HG03108 (cell line): ENCODE measurements around the gene SOWAHB.

ENCODE experiments used
- ATAC-seq: cut with Tn5 transposase; IDR thresholded peaks from one replicate; pipeline ENCODE4 v1.9.1; 2021; ENCODE audit warnings: moderate library complexity; ENCODE audit not compliant: unreplicated experiment

The SOWAHB gene, protein sequence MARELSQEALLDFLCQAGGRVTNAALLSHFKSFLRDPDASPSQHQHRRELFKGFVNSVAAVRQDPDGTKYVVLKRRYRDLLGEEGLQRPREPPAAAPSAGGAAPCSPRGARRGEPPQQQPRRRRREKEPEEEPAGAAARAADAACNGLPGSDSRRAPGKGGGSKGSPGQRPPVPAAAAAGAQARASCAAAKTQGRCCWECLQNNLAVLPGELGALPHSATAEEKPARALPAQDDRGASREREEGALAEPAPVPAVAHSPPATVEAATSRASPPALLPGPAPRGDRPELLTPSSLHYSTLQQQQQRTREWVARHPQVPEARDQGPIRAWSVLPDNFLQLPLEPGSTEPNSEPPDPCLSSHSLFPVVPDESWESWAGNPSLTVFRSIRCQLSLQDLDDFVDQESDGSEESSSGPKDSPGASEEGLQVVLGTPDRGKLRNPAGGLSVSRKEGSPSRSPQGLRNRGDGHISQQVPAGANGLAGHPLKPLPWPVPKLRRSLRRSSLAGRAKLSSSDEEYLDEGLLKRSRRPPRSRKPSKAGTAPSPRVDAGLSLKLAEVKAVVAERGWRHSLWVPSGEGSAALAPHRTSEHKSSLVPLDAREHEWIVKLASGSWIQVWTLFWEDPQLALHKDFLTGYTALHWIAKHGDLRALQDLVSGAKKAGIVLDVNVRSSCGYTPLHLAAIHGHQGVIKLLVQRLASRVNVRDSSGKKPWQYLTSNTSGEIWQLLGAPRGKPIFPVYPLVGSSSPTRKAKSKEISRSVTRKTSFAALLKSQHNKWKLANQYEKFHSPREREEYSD

DNA sequence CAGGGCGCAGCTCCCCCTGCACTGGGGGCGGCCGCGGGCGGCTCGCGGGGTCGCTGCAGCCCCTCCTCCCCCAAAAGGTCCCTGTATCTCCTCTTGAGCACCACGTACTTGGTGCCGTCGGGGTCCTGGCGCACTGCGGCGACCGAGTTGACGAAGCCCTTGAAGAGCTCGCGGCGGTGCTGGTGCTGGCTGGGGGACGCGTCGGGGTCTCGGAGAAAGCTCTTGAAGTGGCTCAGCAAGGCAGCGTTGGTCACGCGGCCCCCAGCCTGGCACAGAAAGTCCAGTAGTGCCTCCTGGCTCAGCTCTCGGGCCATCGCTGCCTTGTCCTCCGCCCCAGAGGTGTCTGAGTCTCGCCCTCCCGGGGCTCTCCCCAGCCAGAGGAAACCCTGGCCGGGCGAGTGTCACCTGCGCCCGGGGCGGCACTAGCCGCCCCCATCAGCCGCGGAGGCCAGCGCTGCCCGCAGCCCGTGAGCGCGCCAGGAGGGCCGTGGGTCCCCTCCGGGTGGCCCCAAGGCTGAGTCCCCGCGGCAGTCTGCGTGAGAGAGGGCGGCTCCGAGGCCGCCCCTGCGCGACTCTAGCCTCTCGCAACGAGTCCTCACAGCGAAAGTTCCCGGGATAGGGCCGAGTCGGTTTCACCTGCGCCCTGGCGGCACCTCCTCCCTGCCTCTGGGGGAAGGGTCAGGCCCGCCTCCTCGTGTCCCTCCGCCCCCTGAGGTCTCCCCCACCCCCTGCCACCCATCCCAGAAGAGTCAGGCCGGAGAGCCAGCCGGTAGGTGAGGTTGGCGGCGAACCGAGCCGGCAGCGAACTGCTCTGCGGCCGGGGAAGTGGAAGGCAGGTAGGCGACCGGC is at the start of gene SOWAHB:
TSS of gene SOWAHB (minus strand) at position 609 of the 849 bp plus-strand sequence. CDS start at position 314, 295 bp downstream.
- no peak for ATAC-seq

DNA sequence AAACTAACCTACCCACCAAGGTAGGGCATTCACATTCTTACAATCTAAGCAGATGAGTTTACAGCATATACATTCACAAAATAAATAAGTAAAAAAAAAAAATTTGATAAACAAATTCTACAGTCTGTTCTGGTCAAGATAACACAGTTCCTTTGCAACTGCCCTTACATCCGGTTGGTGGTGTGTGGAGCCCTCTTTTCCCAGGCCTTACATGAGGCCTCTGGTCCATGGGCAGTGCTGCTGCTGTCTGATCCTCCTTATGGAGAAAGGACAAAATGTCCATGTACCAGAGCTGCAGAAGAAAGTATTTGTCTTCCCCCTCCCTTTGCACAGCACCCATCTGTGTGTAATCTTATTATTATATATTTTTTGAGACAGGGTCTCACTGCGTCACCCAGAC is 49.4 kb upstream of the SOWAHB start:
- ATAC-seq, result no peak

DNA sequence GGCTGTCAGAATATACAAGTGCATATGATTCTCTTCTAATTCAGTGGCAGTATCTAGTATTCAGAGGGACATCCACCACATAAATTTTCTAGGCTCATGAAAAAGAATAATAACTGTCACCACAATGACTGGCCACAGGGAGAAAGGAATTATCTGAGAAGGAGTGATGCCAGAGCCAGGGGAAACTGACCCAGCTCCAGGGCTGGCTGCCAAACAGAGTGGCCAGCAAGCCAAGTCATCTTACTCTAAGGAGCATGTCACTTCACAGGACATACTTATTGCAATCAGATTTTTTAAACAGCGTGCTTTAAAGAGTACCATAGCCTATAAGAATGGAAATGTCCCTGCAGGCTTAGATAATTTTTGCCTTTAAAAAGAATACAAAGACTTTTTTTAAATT is 45.8 kb upstream of the SOWAHB start:
- ATAC-seq, result no peak

DNA sequence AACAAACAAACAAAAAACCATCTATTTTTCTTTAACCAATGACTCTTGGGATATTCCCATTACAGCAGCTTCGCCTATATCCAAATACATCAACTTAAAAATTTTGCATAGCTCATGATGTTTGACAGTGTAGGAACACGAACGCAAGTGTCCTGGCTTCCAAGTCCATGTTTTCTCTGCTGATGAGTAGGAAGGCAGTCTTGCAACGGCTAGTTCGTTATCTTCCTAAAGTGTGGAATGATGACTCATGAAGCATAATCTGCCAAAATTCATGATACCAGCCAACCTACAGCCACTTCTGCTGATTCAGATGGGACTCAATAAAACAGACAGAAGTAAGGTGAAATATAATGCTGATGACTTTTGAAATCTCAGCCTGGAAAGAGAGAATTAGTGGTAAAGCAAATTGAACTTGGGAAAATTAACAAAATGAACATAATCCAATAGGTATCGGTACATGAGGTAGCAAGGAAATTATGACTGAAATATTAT is 45.2 kb upstream of the SOWAHB start:
- ATAC-seq, result no peak

DNA sequence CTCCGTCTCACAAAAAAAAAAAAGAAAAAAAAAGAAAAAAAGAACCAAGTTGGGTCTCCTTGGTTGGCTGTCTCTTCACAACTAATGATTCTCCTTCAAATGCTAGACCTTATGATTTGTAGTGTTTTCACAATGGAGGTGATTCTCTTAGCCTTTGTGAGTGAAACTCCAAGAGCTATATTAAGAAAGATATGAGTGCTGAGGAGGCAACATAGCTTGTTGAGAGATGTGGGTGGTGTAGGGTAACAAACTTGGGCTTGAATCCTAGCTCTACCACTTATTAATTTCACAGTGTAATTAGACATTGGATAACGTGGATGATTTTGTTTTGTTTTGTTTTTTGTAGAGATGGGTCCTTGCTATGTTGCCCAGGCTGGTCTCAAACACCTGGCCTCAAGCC is 41.2 kb upstream of the SOWAHB start:
- no peak for ATAC-seq

DNA sequence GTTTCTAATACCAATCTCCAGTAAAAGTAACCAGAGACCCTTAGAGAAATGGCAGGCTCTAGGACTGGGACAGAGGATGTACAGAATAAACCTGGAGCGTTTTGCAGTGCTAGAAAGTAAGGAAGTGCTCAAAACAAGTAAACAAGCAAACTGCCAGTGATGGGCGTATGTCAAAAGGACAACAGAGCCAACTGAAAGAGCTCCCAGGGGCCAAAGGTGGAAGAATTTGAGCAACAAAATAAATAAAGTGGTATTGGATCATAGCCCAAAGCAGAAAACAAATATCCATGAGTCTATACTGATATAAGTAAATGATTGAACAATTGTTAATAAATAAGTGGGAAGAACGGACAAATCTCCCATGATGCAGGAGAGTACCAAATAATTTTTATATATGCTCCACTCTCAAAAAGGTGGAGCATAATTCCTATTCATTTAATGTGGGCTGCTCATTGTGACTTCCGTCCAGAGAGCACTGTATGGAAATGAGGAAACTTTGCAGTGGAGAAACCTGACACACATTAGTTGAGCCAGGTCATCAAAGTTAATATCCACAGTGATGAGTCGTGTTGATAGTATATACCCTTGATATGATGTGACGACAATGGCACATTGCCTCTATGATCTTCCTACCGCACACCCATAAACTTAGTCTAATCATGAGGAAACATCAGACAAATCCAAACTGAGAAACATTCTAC is 33.8 kb upstream of the SOWAHB start:
- no peak for ATAC-seq

DNA sequence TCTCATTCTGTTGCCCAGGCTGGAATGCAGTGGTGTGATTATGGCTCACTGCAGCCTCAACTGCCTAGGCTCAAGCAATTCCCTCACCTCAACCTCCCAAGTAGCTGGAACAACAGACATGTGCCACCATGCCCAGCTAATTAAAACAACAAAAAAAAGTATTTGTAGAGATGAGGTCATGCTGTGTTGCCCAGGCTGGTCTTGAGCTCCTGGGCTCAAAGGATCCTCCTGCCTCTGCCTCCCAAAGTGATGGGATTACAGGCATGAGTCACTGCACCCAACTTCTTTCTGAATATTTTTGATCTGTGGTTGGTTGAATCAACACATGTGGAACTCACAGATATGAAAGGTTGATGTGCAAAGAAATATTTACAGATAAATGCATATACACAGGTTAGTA is 33.1 kb upstream of the SOWAHB start:
- no peak for ATAC-seq

DNA sequence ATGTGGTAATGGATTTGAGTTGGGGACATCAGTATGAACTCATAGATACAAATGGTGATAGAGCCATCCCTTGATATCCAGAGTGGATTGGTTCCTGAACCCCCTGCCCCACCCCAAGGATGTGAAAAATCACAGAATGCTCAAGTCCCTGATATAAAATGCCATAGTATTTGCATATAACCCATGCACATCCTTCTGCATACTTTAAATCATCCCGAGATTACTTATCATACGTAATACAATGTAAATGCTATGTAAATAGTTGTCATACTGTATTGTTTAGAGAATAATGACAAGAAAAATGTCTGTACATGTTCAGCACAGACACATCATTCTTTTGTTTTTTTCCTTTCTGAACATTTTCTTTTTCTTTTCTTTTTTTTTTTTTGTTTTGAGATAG is 32.7 kb upstream of the SOWAHB start:
- ATAC-seq, result no peak

DNA sequence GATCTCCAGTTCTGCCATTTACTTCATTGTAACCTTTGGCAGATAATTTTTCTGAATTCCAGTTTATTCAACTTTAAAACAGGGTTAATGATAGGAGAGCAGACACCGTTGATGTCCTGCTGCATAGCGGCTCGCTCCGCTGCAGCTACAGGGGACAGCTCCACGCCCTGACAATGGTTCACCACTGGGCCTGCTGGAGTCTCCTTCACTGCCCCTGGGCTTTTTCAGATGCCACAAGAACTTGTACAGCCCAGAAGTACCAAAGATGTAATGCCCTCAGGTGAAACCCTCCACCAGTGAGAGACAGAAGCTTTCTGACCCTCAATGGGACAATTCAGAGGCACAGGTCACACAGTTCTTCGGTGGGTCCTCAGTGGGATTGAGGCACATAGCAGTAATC is 28.9 kb upstream of the SOWAHB start:
- ATAC-seq, result no peak

DNA sequence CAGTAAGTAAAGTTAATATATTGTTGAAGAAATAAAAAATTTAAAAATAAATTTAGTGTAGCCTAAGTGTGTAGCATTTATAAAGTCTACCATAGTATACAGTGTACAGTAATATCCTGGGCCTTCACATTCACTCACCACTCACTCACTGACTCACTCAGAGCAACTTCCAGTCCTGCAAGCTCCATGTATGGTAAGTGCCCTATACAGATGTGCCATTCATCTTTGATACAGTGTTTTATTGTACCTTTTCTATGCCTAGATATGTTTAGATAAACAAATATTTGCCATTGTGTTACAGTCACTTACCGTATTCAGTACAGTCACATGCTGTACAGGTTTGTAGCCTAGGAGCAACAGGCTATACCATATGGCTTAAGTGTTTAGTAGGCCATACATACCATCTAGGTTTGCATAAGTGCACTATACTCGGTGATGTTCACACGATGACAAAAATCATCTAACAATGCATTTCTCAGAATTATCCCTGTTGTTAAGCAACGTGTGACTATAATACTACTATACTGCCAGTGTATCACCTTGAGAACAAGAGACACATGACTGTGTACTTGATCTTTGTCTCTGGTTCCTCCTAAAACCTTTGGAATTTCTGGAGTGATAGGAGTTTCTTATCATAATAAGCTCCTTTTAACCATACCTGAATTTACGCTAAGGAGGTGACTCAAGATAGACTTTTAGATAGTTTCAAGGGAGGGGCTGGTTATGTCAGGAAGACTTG is 25.8 kb upstream of the SOWAHB start:
- no peak for ATAC-seq

DNA sequence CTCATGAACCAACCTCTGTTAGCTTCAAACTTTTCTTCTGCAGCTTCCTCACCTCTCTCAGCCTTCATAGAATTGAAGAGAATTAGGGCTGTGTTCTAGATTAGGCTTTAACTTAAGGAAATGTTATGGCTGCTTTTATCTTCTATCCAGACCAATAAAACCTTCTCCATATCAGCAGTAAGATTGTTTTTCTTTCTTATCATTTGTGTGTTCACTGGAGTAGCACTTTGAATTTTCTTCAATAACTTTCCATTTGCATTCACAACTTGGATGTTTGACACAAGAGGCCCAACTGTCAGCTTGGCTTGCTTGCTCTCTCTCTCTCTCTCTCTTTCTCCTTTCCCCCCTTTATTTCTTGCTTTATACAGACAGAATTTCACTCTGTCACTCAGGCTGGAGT is 22.8 kb upstream of the SOWAHB start:
- ATAC-seq, result no peak

DNA sequence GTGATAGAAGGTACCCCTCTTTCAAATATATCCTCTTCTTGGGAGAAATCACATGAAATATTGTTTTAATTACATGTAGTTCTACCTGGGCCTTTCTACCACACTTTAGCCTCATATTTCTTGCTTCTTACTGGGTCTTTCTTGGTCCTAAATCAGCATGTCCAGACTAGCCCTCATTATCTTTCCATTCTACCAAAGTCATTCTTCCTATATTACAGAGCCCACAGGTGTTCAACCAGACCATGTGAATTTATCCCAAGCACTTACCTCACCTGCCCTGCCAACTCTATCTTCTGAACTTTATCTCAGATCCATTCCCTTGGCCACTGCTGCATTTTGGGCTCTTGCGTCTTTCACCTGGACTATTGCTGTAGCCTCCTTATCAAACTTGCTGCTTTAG is 11.8 kb upstream of the SOWAHB start:
- ATAC-seq, result no peak

DNA sequence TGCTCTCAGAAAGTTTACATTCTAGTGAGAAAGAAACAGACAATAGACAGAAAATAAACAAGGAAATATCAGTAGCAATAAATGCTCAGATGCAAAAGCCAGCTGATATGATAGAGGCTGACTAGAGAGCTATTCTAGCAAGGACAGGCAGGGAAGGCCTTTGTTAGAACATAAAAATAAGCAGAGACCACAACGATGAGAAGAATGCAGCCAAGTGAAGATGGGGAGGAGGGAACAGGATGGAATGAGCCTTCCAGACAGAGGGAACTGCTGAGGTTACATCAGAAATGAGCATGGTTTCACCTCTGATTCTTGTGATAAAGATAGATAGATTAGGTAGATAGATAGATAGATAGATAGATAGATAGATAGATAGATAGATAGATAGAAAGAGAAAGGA is 7.6 kb upstream of the SOWAHB start:
- ATAC-seq, result no peak

DNA sequence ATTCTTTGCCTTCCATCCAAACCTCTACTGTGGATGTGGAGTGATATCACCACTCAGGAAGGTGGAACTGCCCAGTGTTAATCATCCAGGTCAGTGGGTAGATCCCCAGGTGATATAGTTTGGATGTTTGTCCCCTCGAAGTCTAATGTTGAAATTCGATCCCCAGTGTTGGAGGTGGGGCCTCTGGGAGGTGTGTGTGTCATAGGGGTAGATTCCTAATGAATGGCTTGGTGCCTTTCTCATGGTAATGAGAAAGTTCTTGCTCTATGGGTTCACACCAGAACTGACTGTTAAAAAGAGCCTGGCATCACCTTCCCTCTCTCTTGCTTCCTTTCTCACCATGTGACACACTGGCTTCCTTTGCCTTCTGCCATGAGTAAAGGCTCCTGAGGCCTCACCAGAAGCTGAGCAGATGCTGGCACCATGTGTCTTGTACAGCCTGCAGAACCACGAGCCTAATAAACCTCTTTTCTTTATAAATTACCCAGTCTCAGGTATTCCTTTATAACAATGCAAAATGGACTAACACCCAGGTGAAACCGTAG is 6.8 kb upstream of the SOWAHB start:
- ATAC-seq, result no peak

DNA sequence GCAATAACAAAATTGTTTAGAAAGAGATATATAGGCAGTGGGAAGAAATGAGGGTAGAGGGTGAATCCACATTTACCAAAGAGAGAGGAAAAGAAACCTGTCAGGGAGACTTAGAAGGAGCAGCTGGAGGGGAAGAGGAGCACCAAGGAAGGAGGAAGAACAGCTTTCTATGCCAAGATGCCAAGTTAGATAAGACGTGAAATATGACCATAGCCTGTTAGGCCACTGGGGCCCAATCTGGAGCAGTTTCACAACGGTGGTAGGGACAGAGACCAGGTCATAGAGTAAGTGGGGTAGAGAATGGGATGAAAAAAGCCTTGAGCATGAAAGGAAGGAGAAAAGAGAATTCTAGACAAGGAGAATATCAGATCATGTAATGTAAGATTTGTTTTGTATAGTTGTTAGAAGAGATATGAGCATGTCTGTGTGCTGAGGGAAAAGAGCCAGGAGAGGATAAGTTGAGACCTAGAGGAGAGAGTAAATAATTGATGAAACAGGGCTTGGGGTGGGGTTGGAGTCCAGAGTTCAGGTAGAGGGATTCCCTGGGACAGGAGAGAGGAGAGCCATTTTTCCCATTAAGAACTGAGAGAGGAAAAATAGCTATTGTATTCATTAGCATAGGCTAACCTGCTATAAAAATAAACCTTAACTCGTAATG is 4.4 kb upstream of the SOWAHB start:
- no peak for ATAC-seq

DNA sequence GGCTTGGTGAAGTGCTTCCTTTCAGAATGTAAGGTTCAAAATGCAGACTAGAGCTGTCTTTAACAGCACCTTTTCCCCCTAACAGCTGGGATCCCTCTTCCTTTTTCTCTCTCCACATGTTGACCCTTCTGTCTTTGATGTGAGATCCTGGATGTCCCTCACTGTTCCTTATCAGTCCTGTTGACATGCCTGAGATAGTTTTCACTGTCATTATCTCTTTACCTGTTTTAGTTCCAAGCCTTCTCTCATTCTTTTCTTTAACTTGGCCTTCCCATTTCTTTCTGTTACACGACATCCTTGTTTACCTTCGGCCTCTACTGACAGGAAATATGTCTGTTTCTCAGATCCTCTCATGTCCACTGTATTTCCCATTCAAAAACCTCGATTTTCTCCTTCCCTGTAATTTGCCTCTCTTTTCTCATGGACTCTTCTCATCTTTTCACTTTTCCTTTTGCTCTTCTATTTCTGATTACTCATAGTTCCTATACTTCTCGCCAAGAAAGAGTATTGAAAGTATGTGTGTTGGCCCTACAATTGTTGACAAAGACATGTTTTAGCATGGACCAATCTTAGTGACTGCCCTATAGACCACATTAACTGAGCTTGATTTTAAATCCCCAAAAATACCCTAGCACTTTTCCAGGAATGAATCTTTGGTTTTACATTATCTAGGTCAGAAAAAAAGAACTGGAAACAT is 1.2 kb upstream of the SOWAHB start:
- ATAC-seq, result no peak

DNA sequence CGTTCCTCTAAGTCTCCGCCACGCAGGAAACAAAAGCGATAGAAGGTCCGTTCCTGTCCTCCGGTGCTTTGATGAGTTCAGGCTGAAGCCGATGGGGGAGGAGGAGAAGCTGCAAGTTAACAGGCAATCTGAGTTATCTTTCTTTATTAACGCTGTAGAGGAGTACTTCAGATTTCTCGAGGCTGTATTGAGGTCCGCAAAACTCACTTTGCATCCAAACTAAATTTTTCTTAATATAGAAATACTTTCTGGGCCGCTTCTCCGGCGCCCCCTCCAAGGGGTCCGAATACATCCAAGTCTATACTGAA is 395 bp upstream of the SOWAHB start:
- ATAC-seq, result no peak

DNA sequence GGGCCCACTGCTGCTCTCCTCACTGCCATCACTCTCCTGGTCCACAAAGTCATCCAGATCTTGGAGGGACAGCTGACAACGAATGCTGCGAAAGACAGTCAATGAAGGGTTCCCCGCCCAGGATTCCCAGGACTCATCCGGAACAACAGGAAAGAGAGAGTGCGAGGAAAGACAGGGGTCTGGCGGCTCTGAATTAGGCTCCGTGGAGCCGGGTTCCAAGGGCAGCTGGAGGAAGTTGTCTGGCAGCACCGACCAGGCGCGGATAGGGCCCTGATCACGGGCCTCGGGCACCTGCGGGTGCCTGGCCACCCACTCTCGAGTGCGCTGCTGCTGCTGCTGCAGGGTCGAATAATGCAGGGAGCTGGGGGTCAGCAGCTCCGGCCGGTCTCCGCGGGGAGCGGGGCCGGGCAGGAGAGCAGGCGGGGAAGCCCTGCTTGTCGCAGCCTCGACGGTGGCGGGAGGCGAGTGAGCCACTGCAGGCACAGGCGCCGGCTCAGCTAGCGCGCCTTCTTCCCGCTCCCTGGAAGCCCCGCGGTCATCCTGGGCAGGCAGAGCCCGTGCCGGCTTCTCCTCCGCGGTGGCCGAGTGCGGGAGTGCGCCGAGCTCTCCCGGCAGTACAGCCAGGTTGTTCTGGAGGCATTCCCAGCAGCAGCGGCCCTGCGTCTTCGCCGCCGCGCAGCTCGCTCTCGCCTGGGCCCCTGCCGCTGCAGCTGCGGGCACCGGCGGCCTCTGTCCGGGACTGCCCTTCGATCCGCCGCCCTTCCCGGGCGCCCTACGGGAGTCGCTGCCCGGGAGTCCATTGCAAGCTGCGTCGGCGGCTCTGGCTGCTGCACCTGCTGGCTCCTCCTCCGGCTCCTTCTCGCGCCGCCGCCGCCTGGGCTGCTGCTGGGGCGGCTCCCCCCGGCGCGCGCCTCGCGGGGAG is 1.1 kb downstream of the SOWAHB start:
- ATAC-seq, result no peak
